Pericardium fibroblast (primary cell): ENCODE measurements around the gene TAF11L4. TPM values are rescaled to one million over a fixed set of nuclear protein-coding genes. Genes with fewer than 3 reads are reported as not detected.

Experiments
- total RNA-seq: library from RNA; depleted of rRNA; stranded (reverse); fragments of >200 nt; gene quantifications from 2 replicates; pipeline ENCODE4 v1.2.3, GENCODE V29; 2015

TAF11L4 gene
- total RNA-seq, result not detected in 2 replicates

GRCh38 chr5:17521501-17521900 lies at the start of gene TAF11L4:
TAF11L4 (plus strand) TSS chr5:17521801.

DNA sequence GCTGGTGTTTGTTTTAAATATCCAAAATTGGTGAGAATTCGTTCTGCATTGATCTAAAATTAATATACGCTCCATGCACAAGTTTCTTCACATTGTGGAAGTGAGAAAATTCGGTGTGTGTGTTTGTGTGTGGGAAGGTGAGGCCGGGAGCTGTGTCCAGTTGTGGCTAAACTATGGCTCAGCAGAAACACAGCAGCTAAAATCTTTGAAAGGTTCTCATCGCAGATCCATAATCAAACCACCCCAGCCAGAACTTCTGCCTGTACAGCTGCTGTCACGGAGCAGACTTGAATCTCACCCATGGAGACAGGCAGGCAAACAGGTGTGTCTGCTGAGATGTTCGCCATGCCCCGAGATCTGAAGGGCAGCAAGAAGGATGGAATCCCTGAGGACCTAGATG lies 23.7 kb upstream of the TAF11L4 start, which contains the start of gene TAF11L2:
TSS of gene TAF11L2 (plus strand) at position 301 of the 400 bp plus-strand sequence.

DNA sequence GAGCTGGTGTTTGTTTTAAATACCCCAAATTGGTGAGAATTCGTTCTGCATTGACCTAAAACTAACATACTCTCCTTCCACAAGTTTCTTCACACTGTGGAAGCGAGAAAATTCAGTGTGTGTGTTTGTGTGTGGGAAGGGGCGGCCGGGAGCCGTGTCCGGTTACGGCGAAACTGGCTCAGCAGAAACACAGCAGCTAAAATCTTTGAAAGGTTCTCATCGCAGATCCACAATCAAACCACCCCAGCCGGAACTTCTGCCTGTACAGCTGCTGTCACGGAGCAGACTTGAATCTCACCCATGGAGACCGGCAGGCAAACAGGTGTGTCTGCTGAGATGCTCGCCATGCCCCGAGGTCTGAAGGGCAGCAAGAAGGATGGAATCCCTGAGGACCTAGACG lies 3.5 kb upstream of the TAF11L4 start, which contains the start of gene TAF11L3:
TSS of gene TAF11L3 (plus strand) at position 301 of the 400 bp plus-strand sequence.

DNA sequence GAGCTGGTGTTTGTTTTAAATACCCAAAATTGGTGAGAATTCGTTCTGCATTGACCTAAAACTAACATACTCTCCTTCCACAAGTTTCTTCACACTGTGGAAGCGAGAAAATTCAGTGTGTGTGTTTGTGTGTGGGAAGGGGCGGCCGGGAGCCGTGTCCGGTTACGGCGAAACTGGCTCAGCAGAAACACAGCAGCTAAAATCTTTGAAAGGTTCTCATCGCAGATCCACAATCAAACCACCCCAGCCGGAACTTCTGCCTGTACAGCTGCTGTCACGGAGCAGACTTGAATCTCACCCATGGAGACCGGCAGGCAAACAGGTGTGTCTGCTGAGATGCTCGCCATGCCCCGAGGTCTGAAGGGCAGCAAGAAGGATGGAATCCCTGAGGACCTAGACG lies 3.3 kb downstream of the TAF11L4 start, which contains the start of gene TAF11L5:
TSS of gene TAF11L5 (plus strand) at position 301 of the 400 bp plus-strand sequence.

GRCh38 chr5:17528369-17528768 lies 6.8 kb downstream of the TAF11L4 start, which contains the start of gene TAF11L6:
TAF11L6 (plus strand) TSS chr5:17528669.

Other genes starting within 250 kb of the TAF11L4 start
- gene TAF11L2, start 23.6 kb upstream of the TAF11L4 start, total RNA-seq, result not detected in 2 replicates
- gene TAF11L3, start 3.4 kb upstream of the TAF11L4 start, total RNA-seq, result not detected in 2 replicates
- not detected in 2 replicates for gene TAF11L5, start 3.4 kb downstream of the TAF11L4 start, total RNA-seq
- not detected in 2 replicates for gene TAF11L6, start 6.9 kb downstream of the TAF11L4 start, total RNA-seq
- gene TAF11L7, start 64.0 kb downstream of the TAF11L4 start, total RNA-seq, result not detected in 2 replicates
- gene TAF11L8, start 69.2 kb downstream of the TAF11L4 start, total RNA-seq, result not detected in 2 replicates
- gene TAF11L9, start 72.6 kb downstream of the TAF11L4 start, total RNA-seq, result not detected in 2 replicates
- not detected in 2 replicates for gene TAF11L10, start 76.0 kb downstream of the TAF11L4 start, total RNA-seq
- gene TAF11L11, start 82.4 kb downstream of the TAF11L4 start, total RNA-seq, result not detected in 2 replicates
- not detected in 2 replicates for gene TAF11L12, start 88.6 kb downstream of the TAF11L4 start, total RNA-seq
- not detected in 2 replicates for gene TAF11L13, start 110.3 kb downstream of the TAF11L4 start, total RNA-seq
- not detected in 2 replicates for gene TAF11L14, start 112.7 kb downstream of the TAF11L4 start, total RNA-seq